SJCRH30 (cell line): Measurements from ENCODE around the gene WDFY1. TPM values are rescaled to one million over a fixed set of nuclear protein-coding genes. Genes with fewer than 3 reads are reported as not detected.
A peak's percentile ranks its signal among the peaks of the same experiment; 100 is the strongest.

Experiments used
- DNase-seq, 2 experiments: peaks; one replicate each; pipeline ENCODE4 v3.0.0-alpha.2; 2015 to 2020
- H3K27ac ChIP-seq: fragments of 250-450 bp; sonication (Bioruptor Pico); 2 replicates; pipeline ENCODE4 v1.5.1; 2020; ENCODE audit warnings: mild to moderate bottlenecking, moderate library complexity
- H3K27me3 ChIP-seq: fragments of 250-450 bp; sonication (Bioruptor Pico); 2 replicates; pipeline ENCODE4 v1.5.1; 2020; ENCODE audit warnings: mild to moderate bottlenecking, moderate library complexity
- H3K36me3 ChIP-seq: fragments of 250-450 bp; sonication (Bioruptor Pico); 2 replicates; pipeline ENCODE4 v1.5.1; 2020; ENCODE audit warnings: mild to moderate bottlenecking, moderate library complexity
- H3K4me1 ChIP-seq: fragments of 250-450 bp; sonication (Bioruptor Pico); 2 replicates; pipeline ENCODE4 v1.5.1; 2020; ENCODE audit warnings: mild to moderate bottlenecking, moderate library complexity
- H3K4me3 ChIP-seq: fragments of 250-450 bp; sonication (Bioruptor Pico); 2 replicates; pipeline ENCODE4 v1.5.1; 2020; ENCODE audit warnings: mild to moderate bottlenecking, moderate library complexity
- H3K9me3 ChIP-seq: fragments of 250-450 bp; sonication (Bioruptor Pico); replicated peaks from 2 replicates; pipeline ENCODE4 v1.5.1; 2020; ENCODE audit warnings: mild to moderate bottlenecking, moderate library complexity
- total RNA-seq: library from RNA; depleted of rRNA; stranded (reverse); fragments of >200 nt; shearing (Covaris generic); gene quantifications from 2 replicates; pipeline ENCODE4 v1.2.3, GENCODE V29; 2014

Gene WDFY1
- total RNA-seq, 1 experiment from 2014 or later = 82.0 TPM

DNA sequence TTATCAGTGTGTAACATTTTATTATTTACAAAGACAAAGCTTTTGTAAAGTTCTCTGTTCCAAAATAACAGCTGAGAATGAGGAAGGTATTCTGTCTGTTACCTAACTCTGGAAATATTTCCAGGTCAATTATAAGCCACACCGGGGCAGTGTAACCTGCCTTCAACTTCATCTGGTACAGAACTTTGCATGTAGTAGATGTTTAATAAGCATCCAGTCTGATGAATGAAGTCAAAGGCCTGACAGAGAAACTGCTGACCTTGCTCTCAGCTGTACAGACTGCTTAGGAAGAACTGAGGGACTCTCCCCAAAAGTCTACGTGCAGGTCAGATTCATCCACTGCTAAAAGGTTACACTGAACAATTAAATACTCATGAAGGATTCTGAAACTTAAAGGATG, 43.3 kb downstream of the WDFY1 start:
- no peak for DNase-seq
- H3K4me1 ChIP-seq = no peaks in the 10 kb centered on the region
- no peak overlapping the region for H3K27ac ChIP-seq
- H3K4me3 ChIP-seq = no peak overlapping the region
- H3K36me3 ChIP-seq = peaks cover 37% of the 10 kb centered on the region
- H3K9me3 ChIP-seq = no peaks in the 10 kb centered on the region
- H3K27me3 ChIP-seq = no peaks in the 10 kb centered on the region

DNA sequence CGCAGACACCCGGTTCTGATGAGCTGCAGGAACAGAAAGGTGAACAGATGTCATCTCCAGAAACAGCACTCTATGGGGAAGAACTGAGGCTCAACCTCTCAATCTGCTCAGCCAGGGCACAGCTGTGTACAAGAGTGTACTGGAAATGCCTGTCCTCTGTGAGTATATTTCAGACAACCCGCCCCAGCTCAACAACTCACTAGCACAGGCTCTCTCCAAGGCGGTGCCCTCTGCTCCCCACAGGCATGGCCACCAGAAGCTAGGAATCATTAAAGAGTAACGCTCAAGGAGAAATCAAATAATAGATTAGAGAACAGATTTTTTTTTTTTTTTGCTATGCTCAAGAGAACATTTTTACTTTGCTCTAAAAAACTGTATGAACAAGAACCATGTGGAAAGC, 43.8 kb downstream of the WDFY1 start:
- Histone ChIP-seq H3K27me3 (no peaks in the 10 kb centered on the region), H3K36me3 (peaks cover 37% of the 10 kb centered on the region), H3K4me1 (no peaks in the 10 kb centered on the region), H3K27ac (no peak overlapping the region), H3K4me3 (no peak overlapping the region), H3K9me3 (no peaks in the 10 kb centered on the region)
- no peak for DNase-seq

DNA sequence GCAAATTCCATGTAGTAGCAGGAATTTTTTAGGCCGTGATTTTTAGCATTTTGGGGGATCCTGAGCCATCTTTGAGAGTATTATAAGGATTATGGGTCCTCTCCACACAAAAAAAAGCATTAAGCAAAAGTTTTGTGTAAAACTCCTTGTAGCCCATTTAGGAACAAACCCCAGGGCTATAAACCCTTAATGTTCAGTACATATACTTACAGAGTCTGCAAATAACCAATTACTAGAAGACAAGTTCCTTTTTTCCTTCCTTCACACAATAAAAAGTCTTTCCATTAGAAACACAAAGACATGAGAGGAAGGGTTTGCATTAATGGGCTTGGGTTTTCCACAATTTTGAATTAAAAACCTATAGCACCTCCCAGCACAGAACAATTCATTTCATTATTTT, 44.6 kb downstream of the WDFY1 start:
- peaks cover 37% of the 10 kb centered on the region for H3K36me3 ChIP-seq
- H3K9me3 ChIP-seq = no peaks in the 10 kb centered on the region
- no peak overlapping the region for H3K27ac ChIP-seq
- peaks cover under 1% of the 10 kb centered on the region; the same call in 1 of the 2 replicates for H3K4me1 ChIP-seq
- no peak overlapping the region for H3K4me3 ChIP-seq
- no peak for DNase-seq
- no peaks in the 10 kb centered on the region for H3K27me3 ChIP-seq

DNA sequence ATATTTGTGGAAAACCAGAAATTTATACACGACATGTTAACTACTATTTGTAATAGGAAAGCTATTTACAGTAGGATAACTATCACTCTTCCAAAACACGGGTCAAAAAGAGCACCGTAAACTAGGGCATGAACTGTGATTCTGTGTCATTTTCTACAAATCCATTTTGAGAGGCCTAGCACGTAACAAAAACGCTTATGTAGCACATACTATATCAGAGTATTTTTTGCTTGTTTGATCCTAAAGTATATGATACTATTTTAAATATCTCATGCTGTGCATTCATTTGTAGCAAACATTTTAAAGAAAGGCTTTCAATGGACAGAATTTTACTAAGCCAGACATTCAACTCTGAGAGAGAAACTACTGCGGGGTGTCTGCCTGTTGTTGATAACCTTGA, 45.1 kb downstream of the WDFY1 start:
- Histone ChIP-seq H3K4me1 (peaks cover 3% of the 10 kb centered on the region; the same call in 1 of the 2 replicates), H3K27me3 (no peaks in the 10 kb centered on the region), H3K36me3 (peaks cover 35% of the 10 kb centered on the region), H3K27ac (no peak overlapping the region), H3K9me3 (no peaks in the 10 kb centered on the region), H3K4me3 (no peak overlapping the region)
- DNase-seq = no peak

DNA sequence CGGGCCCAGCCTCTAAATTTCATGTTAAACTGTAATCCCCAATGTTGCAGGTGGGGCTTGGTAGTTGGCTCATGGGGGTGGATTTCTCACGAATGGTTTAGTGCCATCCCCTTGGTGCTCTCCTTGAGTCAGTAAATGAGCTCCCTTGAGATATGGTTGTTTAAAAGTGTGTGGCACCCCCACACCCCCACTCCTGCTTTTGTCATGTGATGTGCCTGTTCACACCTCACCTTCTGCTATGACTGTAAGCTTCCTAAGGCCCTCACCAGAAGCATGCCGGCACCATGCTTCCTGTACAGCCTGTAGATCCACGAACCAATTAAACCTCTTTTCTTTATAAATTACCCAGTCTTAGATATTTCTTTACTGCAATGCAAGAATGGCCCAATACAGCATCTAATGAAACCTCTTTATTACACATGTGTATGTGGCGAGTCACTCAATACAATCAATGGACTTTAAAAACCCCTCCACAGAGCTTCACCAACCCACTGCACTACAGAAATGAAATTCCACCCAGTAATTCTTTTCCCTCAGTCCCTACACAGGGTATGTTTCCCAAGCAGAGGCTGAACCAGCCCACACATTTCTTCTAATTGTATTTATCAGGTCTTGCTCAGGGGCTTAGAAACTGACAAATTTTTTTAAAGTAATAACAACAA, 47.3 kb downstream of the WDFY1 start:
- peaks cover 30% of the 10 kb centered on the region for H3K36me3 ChIP-seq
- H3K4me1 ChIP-seq = peaks cover 3% of the 10 kb centered on the region; the same call in 1 of the 2 replicates
- no peak for DNase-seq
- H3K9me3 ChIP-seq = no peaks in the 10 kb centered on the region
- H3K27me3 ChIP-seq = no peaks in the 10 kb centered on the region
- H3K4me3 ChIP-seq = no peak overlapping the region
- no peak overlapping the region for H3K27ac ChIP-seq

DNA sequence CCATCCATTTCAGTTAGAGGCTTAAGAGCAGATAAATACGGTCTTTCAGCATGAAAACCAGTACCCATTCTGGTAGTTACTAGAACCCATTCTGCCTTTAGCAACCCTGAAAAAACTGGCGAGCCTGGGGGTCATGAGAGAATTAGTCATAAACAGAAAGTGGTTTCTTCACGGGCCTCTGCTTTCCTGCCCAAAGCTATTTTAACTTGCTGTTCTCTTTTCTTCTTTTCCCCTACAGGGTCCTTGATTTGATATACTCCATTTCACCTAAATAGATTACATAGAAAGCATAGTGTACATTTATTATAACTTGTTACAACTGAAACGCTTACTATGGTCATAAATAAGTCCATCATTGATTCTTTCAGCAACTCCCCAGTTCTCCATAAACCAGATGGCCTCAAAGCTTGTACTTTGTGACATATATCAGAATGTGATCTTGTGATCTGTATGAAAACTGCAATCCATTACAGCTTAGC, 48.3 kb downstream of the WDFY1 start:
- DNase-seq = no peak
- peaks cover 3% of the 10 kb centered on the region; the same call in 1 of the 2 replicates for H3K4me1 ChIP-seq
- no peak overlapping the region for H3K4me3 ChIP-seq
- H3K27me3 ChIP-seq = no peaks in the 10 kb centered on the region
- H3K9me3 ChIP-seq = no peaks in the 10 kb centered on the region
- H3K27ac ChIP-seq = no peak overlapping the region
- peaks cover 30% of the 10 kb centered on the region for H3K36me3 ChIP-seq

DNA sequence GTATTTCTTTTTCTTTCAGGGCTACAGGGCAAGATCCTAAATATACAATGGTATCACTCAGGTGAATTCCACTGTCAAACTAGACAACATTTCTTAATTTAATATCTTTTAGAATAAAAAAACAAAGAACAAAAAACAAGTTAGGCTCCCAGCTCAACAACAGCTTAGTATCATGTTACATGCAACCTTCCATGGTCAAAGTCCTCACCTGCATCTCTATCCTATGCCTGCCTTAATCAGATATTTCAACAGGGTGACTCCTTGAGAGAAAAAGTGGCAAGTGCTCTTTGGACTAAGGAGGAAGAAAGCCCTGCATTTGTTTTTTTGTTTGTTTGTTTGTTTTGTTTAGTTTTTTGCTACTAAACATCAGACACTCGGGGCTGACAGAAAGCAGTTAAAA, 50.2 kb downstream of the WDFY1 start:
- peak overlapping the region; percentile 34; the same call in 1 of the 2 replicates for H3K27ac ChIP-seq
- no peaks in the 10 kb centered on the region for H3K9me3 ChIP-seq
- no peak overlapping the region for H3K4me3 ChIP-seq
- DNase-seq = no peak
- H3K4me1 ChIP-seq = peaks cover 3% of the 10 kb centered on the region; the same call in 1 of the 2 replicates
- no peaks in the 10 kb centered on the region for H3K27me3 ChIP-seq
- peaks cover 25% of the 10 kb centered on the region for H3K36me3 ChIP-seq

DNA sequence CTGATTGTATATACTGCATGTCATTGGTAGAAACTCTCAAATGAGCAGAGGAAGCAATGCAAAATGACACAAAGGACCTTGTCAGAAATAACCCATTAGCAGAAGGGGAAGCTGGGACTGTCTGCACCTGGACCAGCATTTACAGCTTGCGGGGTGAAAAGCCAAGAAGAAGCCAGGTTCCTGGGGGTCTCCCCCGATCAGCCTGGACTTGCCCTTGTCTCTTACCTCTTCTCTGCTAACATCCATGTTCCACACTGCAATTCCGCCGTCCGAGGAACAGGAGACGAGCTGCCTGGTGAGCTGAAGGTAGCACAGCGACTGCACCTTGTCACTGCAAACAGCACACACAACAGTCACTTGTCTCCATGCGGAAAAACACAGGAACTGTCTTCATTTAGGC, 51.1 kb downstream of the WDFY1 start:
- Histone ChIP-seq H3K4me1 (peaks cover 3% of the 10 kb centered on the region; the same call in 1 of the 2 replicates), H3K27ac (no peak overlapping the region), H3K36me3 (peaks cover 30% of the 10 kb centered on the region), H3K9me3 (no peaks in the 10 kb centered on the region), H3K27me3 (no peaks in the 10 kb centered on the region), H3K4me3 (no peak overlapping the region)
- no peak for DNase-seq

DNA sequence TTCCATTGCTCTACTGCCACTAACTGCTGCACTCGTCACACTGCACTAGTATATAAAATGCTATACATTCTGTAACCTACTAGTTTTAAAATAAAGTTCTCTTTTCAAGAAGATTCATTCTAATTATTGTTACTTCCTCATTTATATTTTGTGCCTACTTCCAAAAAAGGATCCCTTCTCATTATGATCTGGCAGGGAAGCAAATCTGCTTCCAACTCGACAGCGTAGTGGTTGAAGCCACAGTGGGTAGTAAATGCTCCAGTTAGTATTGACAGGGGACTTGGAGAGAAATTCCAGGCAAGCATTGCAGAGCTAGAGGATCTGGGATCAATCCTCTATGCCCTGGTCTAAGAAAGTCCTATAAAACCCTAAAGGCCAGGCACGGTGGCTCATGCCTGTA, 54.4 kb downstream of the WDFY1 start:
- H3K36me3 ChIP-seq = peaks cover 29% of the 10 kb centered on the region
- H3K4me1 ChIP-seq = peaks cover 3% of the 10 kb centered on the region; the same call in 1 of the 2 replicates
- no peaks in the 10 kb centered on the region for H3K9me3 ChIP-seq
- H3K4me3 ChIP-seq = no peak overlapping the region
- no peaks in the 10 kb centered on the region for H3K27me3 ChIP-seq
- H3K27ac ChIP-seq = no peak overlapping the region
- no peak for DNase-seq

DNA sequence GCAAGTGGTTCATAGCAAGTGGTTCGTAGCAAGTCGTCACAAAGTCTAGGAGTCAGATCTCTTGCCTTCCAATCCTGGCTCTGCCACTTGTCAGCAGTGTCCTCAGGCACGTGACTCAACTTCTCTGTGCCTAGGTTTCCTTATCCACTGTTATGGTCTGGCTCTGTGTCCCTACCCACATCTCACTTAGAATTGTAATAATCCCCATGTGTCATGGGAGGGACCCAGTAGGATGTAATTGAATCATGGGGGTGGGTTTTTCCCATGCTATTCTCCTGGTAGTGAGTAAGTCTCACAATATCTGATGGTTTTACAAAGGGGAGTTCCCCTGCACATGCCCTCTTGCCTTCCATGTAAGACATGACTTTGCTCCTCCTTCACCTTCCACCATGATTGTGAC, 55.9 kb downstream of the WDFY1 start:
- DNase-seq = no peak
- H3K36me3 ChIP-seq = peaks cover 35% of the 10 kb centered on the region
- no peak overlapping the region for H3K4me3 ChIP-seq
- H3K27me3 ChIP-seq = no peaks in the 10 kb centered on the region
- no peak overlapping the region for H3K27ac ChIP-seq
- no peaks in the 10 kb centered on the region for H3K9me3 ChIP-seq
- no peaks in the 10 kb centered on the region for H3K4me1 ChIP-seq

DNA sequence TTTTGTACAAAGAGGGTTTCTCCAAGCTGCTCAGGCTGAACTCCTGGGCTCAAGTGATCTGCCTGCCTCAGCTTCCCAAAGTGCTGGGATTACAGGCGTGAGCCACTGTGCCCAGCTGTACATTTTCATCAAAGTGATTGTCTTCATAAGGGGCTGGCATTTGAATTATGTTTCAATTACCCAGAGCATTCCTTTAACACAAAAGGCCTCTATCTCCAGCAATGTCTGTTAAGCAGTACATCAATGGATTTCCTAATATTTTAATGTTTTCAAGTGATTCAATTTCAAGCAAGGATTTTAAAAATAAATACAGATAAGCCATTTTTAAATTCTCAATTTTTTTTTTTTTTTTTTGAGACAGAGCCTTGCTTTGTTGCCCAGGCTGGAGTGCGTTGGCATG, 56.9 kb downstream of the WDFY1 start:
- no peak overlapping the region for H3K27ac ChIP-seq
- H3K27me3 ChIP-seq = no peaks in the 10 kb centered on the region
- DNase-seq = peak in 1 of 2 experiments; percentile 19
- no peaks in the 10 kb centered on the region for H3K9me3 ChIP-seq
- H3K36me3 ChIP-seq = peaks cover 39% of the 10 kb centered on the region
- H3K4me3 ChIP-seq = no peak overlapping the region
- H3K4me1 ChIP-seq = no peaks in the 10 kb centered on the region

DNA sequence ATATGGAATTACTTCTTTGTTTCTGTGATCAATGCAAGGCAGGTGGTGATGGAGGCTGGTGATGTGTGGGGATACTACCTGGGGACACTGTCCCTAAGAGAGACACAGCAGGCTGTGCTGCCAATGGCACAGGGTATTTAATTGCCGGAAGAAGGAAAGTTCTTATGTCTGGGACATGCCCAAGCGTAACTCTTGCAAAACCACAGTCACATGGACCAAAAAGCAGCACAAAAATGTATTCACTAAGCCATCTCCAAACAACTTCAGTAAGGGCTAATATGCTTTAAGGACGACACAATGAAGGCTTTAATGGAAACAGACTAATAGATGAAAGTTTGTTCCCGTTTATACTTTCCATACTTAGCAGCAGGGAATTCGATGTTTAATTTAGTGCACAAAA, 58.0 kb downstream of the WDFY1 start:
- no peak for DNase-seq
- H3K36me3 ChIP-seq = peaks cover 49% of the 10 kb centered on the region
- no peaks in the 10 kb centered on the region for H3K4me1 ChIP-seq
- H3K27ac ChIP-seq = no peak overlapping the region
- H3K27me3 ChIP-seq = no peaks in the 10 kb centered on the region
- H3K4me3 ChIP-seq = no peak overlapping the region
- H3K9me3 ChIP-seq = no peaks in the 10 kb centered on the region

DNA sequence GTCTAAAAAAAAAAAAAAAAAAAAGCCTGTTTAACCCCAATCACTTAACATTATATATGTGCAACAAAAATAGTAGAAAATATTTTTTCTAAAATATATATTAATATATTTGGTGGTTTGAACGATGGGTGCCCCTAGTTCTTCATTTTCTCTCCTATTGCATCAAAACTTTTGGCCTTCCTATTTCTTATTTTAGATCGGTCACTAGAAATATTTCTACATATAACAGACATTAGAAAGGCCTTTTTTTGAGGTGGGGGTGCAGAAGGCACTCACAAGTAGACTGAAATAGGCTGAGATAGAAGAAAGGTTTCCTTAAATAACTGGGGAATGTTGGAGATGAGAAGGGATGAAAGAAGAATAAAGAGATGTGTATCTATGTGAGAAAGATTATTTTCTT, 58.4 kb downstream of the WDFY1 start:
- Histone ChIP-seq H3K27me3 (no peaks in the 10 kb centered on the region), H3K27ac (no peak overlapping the region), H3K4me3 (no peak overlapping the region), H3K9me3 (no peaks in the 10 kb centered on the region), H3K4me1 (no peaks in the 10 kb centered on the region), H3K36me3 (peaks cover 49% of the 10 kb centered on the region)
- no peak for DNase-seq

DNA sequence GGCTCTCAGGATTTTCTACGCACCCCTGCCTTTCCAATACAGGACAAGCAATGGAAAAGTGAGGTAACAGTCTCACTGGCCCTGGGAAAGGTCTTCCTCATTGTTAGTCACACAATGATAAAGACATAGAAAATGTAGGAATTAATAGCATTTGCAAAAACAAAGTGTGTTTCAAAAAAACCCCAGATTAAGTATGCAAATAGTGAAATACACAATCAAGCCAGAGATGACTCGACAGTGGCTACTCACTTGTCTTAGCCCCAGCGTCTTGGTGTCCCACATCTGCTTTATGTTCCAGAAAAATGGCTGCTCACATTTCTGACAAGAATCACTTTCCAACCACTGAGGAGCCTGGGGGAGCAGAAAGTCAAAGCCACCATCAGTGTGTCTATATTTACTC, 60.7 kb downstream of the WDFY1 start:
- no peak overlapping the region for H3K27ac ChIP-seq
- H3K27me3 ChIP-seq = no peaks in the 10 kb centered on the region
- no peaks in the 10 kb centered on the region for H3K9me3 ChIP-seq
- no peak overlapping the region for H3K4me3 ChIP-seq
- DNase-seq = no peak
- H3K36me3 ChIP-seq = peaks cover 47% of the 10 kb centered on the region
- no peaks in the 10 kb centered on the region for H3K4me1 ChIP-seq

DNA sequence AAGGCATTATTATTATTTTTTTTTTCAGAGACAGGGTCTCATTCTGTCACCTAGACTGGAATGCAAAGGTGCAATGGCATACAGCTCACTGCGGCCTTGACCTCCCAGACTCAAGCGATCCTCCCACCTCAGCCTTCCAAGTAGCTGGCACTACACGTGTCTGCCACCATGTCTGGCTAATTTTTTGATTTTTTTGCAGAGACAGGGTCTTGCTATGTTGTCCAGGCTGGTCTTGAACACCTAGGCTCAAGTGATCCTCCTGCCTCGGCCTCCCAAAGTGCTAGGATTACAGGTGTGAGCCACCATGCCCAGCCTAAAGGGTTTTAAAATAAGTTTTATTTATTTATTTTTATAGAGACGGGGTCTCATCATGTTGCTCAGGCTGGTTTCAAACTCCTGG, 62.4 kb downstream of the WDFY1 start:
- peaks cover 49% of the 10 kb centered on the region for H3K36me3 ChIP-seq
- no peak for DNase-seq

DNA sequence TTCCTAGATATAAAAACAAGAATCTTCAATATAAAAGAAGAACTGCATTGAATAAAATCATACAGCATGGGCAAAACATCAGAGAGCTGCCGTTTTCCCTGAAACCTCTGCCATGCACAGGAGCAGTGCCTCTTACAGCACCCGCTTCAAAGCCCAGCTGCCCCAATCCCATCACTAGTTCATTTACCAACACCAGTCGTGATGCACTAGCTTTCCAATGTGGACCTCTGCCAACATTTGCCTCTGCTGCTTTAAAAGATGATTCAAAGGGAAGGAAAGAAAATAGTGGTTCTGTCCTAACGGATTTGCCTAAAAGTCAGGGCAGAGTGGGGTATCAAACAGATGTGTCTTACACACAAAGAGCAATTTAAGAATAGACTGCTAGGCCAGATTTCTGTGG, 64.3 kb downstream of the WDFY1 start:
- Histone ChIP-seq H3K36me3 (peaks cover 47% of the 10 kb centered on the region), H3K9me3 (no peaks in the 10 kb centered on the region), H3K4me3 (no peak overlapping the region), H3K27ac (no peak overlapping the region), H3K27me3 (no peaks in the 10 kb centered on the region), H3K4me1 (no peaks in the 10 kb centered on the region)
- DNase-seq = no peak

More for the DNA sequence above, 62.4 kb downstream of the WDFY1 start:
- Histone ChIP-seq H3K27ac (no peak overlapping the region), H3K4me3 (no peak overlapping the region), H3K27me3 (no peaks in the 10 kb centered on the region), H3K4me1 (no peaks in the 10 kb centered on the region), H3K9me3 (no peaks in the 10 kb centered on the region)
